HG03442 (cell line): Measurements from ENCODE around the gene TMEM45B.
"Not testable (repeated sequence)": the region's sequence is repeated elsewhere in the genome, so short reads cannot be mapped to it uniquely, and the experiment has no call there.

ENCODE experiments used
- ATAC-seq: cut with Tn5 transposase; IDR thresholded peaks from one replicate; pipeline ENCODE4 v1.9.1; 2021; ENCODE audit warnings: mild to moderate bottlenecking, moderate library complexity; ENCODE audit not compliant: unreplicated experiment

Gene TMEM45B

DNA sequence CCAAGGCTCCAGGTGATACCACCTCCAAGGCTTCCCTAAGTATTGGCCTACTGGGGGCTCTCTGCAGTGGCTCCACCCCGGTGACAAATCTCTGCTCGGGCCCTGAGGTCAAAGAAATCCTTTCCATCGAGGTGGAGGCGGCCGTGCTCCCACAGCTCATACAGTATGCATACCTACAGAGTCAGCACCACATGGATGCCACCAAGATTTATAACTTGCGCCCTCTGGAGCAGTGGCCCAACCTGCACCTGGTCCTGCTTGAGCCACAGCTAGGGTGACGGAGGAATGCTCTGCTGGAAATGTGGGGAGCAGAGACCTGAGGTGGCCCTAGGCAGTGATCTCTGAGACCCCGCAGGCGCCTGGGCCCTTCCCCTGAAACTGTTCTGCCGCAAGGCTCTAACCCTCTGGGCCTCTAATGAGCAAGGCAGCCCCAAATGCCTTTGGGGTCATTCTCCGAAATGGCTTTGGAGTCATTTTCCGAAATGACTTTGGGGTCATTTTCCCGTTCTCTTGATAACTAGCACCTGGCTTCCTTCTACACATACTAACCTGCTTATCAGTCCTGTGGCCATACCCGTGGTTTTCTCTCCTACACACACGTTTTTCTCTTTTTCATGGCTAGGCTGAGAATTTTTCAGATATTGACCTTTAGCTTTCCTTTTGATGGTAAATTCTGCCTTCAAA lies 33.9 kb downstream of the TMEM45B start:
- ATAC-seq: no peak

- no peak for ATAC-seq
These were observed 36.6 kb downstream of the TMEM45B start for GRCh38 chr11:129852125-129852740.

- no peak for ATAC-seq
These were observed 38.0 kb downstream of the TMEM45B start for GRCh38 chr11:129853518-129854231.

DNA sequence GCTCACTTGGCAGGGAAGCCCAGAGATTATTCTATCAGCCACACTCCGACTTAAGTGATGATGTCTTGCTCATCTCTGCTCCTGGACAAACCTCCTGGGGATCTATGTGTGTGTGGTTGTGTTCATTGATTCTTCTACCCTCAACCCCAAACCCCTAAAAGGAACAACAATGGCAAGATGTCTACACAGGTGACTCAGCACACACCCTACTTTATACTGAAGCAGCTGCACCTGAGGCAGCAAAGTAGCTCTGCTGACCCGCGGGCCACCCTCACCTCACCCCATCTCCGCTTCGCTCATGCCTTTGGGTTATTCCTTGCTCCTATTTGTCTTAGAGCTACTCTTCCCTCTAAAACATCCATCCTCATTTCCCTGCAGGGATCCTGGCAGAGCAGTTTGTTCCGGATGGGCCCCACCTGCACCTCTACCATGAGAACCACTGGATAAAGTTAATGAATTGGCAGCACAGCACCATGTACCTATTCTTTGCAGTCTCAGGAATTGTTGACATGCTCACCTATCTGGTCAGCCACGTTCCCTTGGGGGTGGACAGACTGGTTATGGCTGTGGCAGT lies 38.7 kb downstream of the TMEM45B start:
- no peak for ATAC-seq

DNA sequence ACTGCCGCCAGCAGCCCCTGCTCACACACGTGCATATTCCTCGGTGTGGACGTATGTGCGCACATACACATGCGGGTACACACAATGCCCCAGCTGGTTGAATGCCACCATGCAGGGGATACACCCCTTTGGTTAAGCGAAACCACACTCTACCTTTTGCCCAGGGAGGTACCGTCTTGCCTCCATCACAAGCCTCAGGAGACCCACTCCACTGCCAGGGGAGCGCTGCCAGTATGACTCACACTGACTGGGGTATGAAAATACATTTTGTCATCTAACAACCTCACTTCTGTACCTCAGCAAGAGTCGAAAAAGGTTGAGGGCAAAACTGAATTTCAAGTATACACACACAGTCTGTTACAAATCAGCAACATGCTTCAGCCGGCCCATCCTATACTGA lies 39.4 kb downstream of the TMEM45B start:
- no peak for ATAC-seq

- ATAC-seq: no peak
These were observed 40.4 kb downstream of the TMEM45B start for GRCh38 chr11:129856036-129856435.

GRCh38 chr11:129861702-129862522 lies 46.3 kb downstream of the TMEM45B start:
- ATAC-seq: no peak

- ATAC-seq: no peak
These were observed 49.2 kb downstream of the TMEM45B start for GRCh38 chr11:129864811-129865210.

DNA sequence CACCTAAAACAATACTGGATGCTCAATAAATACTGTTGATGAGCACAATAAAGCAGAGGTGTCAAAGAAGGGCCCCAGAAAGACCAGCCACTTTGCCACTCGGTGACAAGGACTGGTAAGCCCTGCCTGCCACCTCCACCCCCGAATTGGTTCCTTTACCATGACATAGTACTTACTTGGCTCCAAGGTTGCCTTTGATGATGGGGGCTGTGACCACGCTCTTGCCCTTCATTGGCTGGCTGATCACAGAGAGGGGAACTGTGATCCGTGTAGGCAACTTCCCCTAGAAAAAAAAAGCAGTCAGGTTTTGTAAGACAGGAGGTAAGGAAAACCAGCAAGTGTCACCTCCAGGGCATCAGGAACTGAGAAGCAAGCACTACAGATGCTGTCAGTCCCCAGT lies 50.1 kb downstream of the TMEM45B start:
- ATAC-seq: no peak

DNA sequence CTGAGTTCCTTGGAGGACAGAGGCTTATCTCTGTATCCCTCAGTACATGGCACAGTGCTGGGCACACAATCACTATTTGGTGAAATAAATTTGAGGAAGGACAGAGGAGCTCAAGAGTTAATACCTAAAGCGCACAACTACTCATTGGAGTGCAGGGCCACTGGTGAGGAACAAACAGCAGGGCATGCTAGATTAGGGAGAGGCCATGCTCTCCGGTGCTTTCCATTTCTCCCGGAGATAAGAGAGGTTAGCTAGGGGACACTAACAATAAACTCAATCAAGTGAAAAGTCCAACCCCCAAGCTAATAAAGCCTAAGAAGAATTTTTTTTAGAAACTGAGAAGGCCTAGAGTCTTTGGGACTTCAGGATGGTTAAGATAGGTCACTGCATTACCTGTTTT lies 50.7 kb downstream of the TMEM45B start:
- ATAC-seq: no peak

DNA sequence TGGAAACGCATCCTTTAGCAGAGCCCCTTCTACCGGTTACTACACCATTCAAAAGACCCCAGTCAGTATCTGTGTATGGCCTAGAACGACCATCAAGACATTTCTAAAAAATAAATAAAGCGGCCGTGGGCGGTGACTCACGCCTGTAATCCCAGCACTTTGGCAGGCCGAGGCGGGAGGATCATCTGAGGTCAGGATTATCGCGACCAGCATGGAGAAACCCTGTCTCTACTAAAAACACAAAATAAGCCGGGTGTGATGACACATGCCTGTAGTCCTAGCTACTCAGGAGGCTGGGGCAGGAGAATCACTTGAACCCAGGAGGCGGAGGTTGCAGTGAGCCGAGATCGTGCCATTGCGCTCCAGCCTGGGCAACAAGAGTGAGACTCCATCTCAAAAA lies 53.0 kb downstream of the TMEM45B start:
- ATAC-seq: not testable (repeated sequence)

DNA sequence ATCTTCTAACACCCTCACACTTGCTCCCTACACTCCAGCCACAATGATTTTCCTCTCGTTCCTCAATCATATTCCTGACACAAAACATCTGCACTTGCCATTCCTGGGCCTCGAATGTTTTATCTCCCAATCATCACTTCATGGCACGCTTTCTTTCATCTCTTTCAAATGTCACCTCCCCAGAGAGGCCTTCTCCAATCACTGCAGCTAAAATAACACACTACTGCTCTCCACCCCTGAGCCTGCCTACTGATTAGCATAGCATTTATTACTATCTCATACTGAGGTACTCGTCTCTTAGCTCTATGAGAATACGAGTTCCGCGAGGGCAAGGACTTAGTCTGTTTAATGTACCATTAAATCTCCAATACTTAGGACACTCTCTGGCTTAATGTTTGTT lies 56.3 kb downstream of the TMEM45B start:
- ATAC-seq: no peak

DNA sequence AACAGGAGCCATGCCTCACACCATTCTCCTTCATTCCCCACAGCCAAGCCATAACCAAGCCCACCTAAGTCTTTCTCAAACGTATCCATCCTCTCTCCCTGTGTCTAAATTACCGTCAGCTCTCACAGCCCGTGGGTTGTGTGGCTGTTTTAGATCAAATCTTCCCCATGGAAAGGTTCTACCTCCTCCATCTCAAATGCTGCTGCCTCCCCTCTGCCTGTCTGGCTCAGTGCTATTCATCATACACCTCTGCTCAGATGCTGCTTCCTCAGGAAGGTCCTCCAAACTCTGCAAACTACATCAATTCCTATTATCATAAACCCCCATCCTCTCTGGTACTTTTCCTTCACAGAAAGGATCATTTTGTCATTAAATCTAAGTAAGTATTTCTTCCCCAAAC lies 64.7 kb downstream of the TMEM45B start:
- no peak for ATAC-seq

- peak; percentile 89 for ATAC-seq
These were observed 66.0 kb downstream of the TMEM45B start for GRCh38 chr11:129881570-129882170.

GRCh38 chr11:129884581-129884980 lies 68.9 kb downstream of the TMEM45B start:
- no peak for ATAC-seq

- ATAC-seq: no peak
These were observed 69.7 kb downstream of the TMEM45B start for GRCh38 chr11:129885381-129885780.

DNA sequence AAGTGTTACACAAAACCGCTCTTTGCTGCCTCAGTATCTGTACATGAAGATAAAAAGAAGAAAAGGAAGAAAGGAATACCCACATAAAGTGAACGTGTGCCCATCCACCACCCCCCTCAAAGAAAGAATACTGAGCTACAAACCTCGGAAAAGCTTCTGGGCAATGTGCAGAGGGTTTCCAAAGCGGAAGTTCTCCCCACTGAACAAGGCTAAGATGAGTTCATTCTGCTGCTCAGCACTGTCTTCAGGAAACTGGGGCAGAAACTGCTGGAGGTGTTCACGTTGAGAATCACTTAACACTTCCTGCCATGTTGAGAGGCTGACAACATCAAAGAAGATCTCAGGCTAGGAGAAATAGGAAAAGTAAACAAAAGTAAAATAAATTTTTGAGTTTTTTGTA lies 72.8 kb downstream of the TMEM45B start:
- ATAC-seq: no peak

DNA sequence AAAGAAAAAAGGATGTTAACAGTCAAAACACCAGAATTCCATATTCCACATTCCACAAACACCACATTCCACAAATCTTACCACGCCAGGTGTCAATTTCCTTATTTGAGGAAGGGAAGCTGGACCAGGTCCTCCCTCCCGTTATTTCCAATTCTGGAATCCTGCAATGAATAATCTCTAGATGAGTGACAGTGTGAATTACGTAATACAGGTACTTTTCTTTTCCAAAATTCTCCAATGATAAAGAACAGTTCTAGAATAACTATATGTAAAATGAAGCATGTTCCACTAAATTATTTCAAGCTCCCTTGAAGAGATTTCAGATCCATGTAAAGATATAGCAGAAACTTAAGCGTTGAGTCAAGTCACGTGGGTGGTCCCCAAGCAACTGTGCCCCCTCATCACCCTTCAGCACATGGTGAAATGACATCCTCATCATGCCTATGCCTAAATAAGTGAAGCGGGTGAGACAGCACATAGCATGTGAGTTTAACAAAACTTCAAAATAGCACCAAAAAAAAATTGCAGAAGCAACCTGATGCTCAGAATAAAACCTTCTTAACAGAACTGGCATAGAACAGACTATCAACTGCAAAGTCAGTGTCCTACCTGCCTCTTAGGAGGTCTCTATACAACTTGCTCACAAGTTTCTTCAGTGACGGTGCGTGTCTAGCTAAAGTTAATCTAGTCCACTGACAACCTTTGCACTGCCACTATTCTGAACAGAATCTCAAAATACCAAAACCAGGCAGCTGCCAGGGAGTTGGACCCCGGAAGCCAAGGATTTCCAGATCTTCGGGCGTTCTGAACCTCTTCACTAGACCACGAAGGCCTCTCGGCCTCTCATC lies 78.9 kb downstream of the TMEM45B start:
- no peak for ATAC-seq

DNA sequence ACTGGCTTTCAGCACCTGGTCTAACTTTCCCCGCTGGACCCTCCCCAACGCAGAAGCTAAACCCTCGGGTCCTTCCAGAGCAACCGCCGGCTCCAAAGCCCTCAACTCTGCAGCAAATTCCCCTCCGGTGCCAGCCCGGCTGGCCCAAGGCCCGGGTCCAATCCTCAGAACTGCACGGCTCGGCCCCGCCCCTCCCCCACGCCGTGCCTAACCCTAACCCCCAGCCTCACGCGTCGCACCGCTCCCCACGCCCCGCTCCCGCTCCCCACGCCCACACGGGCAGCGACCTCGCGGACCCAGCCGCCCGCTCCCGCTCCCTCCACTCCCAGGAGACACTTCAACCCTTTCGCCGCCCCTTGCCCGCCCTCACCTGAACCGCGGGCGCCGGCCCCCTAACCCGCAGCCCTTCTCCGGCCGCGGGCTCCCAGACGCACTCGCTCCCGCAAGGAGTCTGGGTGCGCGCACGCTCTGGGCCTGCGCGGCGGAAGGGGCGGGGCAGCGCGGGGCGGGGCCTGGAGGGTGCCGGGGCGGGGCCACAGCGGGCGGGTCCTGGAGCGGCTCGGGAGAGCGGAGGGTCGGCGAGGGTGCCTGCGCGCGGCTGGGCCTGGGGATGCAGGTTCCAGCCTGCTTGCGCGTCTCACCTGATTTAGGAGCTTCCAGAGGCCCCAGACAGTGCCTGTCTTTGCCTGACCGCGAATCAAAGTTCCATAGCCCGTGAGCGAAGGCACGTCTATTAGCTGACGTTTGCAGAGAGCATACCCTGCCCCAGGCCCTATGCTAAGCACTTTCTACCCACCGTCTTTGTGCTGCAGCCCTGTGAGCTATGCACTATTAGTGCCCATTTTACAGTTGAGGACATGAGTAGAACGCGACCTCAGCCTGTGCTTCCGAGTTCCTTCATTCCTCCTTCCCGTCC lies 79.7 kb downstream of the TMEM45B start, which contains the start of gene NFRKB:
Gene NFRKB, minus strand, starts transcription at position 453 of the 916 bp plus-strand sequence. CDS start 2,729 bp downstream, outside the sequence.
- peak; percentile 92 for ATAC-seq
